ENCODE measurements around the gene TMEM151A. TPM values are rescaled to one million over a fixed set of nuclear protein-coding genes. Genes with fewer than 3 reads are reported as not detected.

Gene TMEM151A
- total RNA-seq, 1 donor from 2014 or later, result not detected

GRCh38 chr11:66288671-66289547 lies 2.8 kb upstream of the TMEM151A start, which contains the start of gene YIF1A:
TSS of gene YIF1A (minus strand) at chr11:66289143. CDS start at chr11:66288985, 158 bp downstream.
- Mint-ChIP-seq H3K4me3 (ENCODE audit: low read depth) (peak within 1 kb of the TSS; percentile 94), H3K4me1 (ENCODE audit: low read depth) (peaks cover 14% of the 10 kb centered on the region), H3K27ac (peak within 1 kb of the TSS; percentile 89), H3K36me3 (ENCODE audit: low read depth) (peaks cover 3% of the 10 kb centered on the region), H3K27me3 (ENCODE audit: low read depth) (peaks cover 28% of the 10 kb centered on the region), H3K9me3 (no peaks in the 10 kb centered on the region)
- peak; percentile 99 for DNase-seq (ENCODE audit: low spot score)
- intact Hi-C loops (cut with micrococcal nuclease), result loop anchor here (1.0 kb wide), 2 partner anchors 21 to 23 kb away; partner anchors contain the start of gene RAB1B

- peak overlapping the region; percentile 94 for H3K4me3 Mint-ChIP-seq (ENCODE audit: low read depth)
- peak; percentile 83 for DNase-seq (ENCODE audit: low spot score)
- H3K9me3 Mint-ChIP-seq, result no peaks in the 10 kb centered on the region
- peak overlapping the region; percentile 88 for H3K27ac Mint-ChIP-seq
- H3K4me1 Mint-ChIP-seq (ENCODE audit: low read depth), result peaks cover 14% of the 10 kb centered on the region
- peaks cover 3% of the 10 kb centered on the region for H3K36me3 Mint-ChIP-seq (ENCODE audit: low read depth)
- peaks cover 30% of the 10 kb centered on the region for H3K27me3 Mint-ChIP-seq (ENCODE audit: low read depth)
- intact Hi-C loops (cut with micrococcal nuclease), result loop anchor here (1.0 kb wide), 2 partner anchors 21 to 23 kb away; partner anchors contain the start of gene RAB1B
Observed at GRCh38 chr11:66289548-66290329, 2.0 kb upstream of the TMEM151A start.

GRCh38 chr11:66290330-66290621 lies 1.4 kb upstream of the TMEM151A start:
- no peak for DNase-seq (ENCODE audit: low spot score)
- Mint-ChIP-seq H3K4me1 (ENCODE audit: low read depth) (peaks cover 14% of the 10 kb centered on the region), H3K9me3 (no peaks in the 10 kb centered on the region), H3K27ac (no peak overlapping the region), H3K27me3 (ENCODE audit: low read depth) (peaks cover 30% of the 10 kb centered on the region), H3K4me3 (ENCODE audit: low read depth) (peak overlapping the region; percentile 94), H3K36me3 (ENCODE audit: low read depth) (peaks cover 3% of the 10 kb centered on the region)
- intact Hi-C loops (cut with micrococcal nuclease), result no loop called here

- Mint-ChIP-seq H3K9me3 (no peaks in the 10 kb centered on the region), H3K27me3 (ENCODE audit: low read depth) (peaks cover 30% of the 10 kb centered on the region), H3K4me3 (ENCODE audit: low read depth) (no peak overlapping the region), H3K4me1 (ENCODE audit: low read depth) (peaks cover 14% of the 10 kb centered on the region), H3K36me3 (ENCODE audit: low read depth) (peaks cover 3% of the 10 kb centered on the region), H3K27ac (no peak overlapping the region)
- intact Hi-C loops (cut with micrococcal nuclease), result no loop called here
- DNase-seq (ENCODE audit: low spot score), result no peak
Observed at GRCh38 chr11:66291303-66291705, 390 bp upstream of the TMEM151A start.

GRCh38 chr11:66292543-66293332 lies 1.0 kb downstream of the TMEM151A start:
- DNase-seq (ENCODE audit: low spot score), result no peak
- no peak overlapping the region for H3K4me3 Mint-ChIP-seq (ENCODE audit: low read depth)
- no peaks in the 10 kb centered on the region for H3K9me3 Mint-ChIP-seq
- peaks cover 9% of the 10 kb centered on the region for H3K4me1 Mint-ChIP-seq (ENCODE audit: low read depth)
- H3K36me3 Mint-ChIP-seq (ENCODE audit: low read depth), result no peaks in the 10 kb centered on the region
- no peak overlapping the region for H3K27ac Mint-ChIP-seq
- H3K27me3 Mint-ChIP-seq (ENCODE audit: low read depth), result peaks cover 30% of the 10 kb centered on the region
- intact Hi-C loops (cut with micrococcal nuclease), result no loop called here

- peaks cover 30% of the 10 kb centered on the region for H3K27me3 Mint-ChIP-seq (ENCODE audit: low read depth)
- H3K27ac Mint-ChIP-seq, result no peak overlapping the region
- no peak overlapping the region for H3K4me3 Mint-ChIP-seq (ENCODE audit: low read depth)
- no peaks in the 10 kb centered on the region for H3K36me3 Mint-ChIP-seq (ENCODE audit: low read depth)
- peaks cover 9% of the 10 kb centered on the region for H3K4me1 Mint-ChIP-seq (ENCODE audit: low read depth)
- no peaks in the 10 kb centered on the region for H3K9me3 Mint-ChIP-seq
- intact Hi-C loops (cut with micrococcal nuclease), result no loop called here
- no peak for DNase-seq (ENCODE audit: low spot score)
Observed at GRCh38 chr11:66293352-66293751, 1.7 kb downstream of the TMEM151A start.

GRCh38 chr11:66293777-66294625 lies 2.3 kb downstream of the TMEM151A start:
- peaks cover 9% of the 10 kb centered on the region for H3K4me1 Mint-ChIP-seq (ENCODE audit: low read depth)
- intact Hi-C loops (cut with micrococcal nuclease), result no loop called here
- H3K9me3 Mint-ChIP-seq, result no peaks in the 10 kb centered on the region
- no peaks in the 10 kb centered on the region for H3K36me3 Mint-ChIP-seq (ENCODE audit: low read depth)
- DNase-seq (ENCODE audit: low spot score), result no peak
- H3K27me3 Mint-ChIP-seq (ENCODE audit: low read depth), result peaks cover 30% of the 10 kb centered on the region
- no peak overlapping the region for H3K27ac Mint-ChIP-seq
- no peak overlapping the region for H3K4me3 Mint-ChIP-seq (ENCODE audit: low read depth)

- peaks cover 5% of the 10 kb centered on the region for H3K4me1 Mint-ChIP-seq (ENCODE audit: low read depth)
- H3K4me3 Mint-ChIP-seq (ENCODE audit: low read depth), result no peak overlapping the region
- H3K27me3 Mint-ChIP-seq (ENCODE audit: low read depth), result peaks cover 28% of the 10 kb centered on the region
- H3K36me3 Mint-ChIP-seq (ENCODE audit: low read depth), result no peaks in the 10 kb centered on the region
- no peaks in the 10 kb centered on the region for H3K9me3 Mint-ChIP-seq
- no peak for DNase-seq (ENCODE audit: low spot score)
- intact Hi-C loops (cut with micrococcal nuclease), result no loop called here
- H3K27ac Mint-ChIP-seq, result no peak overlapping the region
Observed at GRCh38 chr11:66294626-66295620, 3.2 kb downstream of the TMEM151A start.

GRCh38 chr11:66297610-66298009 lies 5.9 kb downstream of the TMEM151A start:
- H3K4me3 Mint-ChIP-seq (ENCODE audit: low read depth), result no peak overlapping the region
- no peaks in the 10 kb centered on the region for H3K9me3 Mint-ChIP-seq
- no peak for DNase-seq (ENCODE audit: low spot score)
- H3K36me3 Mint-ChIP-seq (ENCODE audit: low read depth), result no peaks in the 10 kb centered on the region
- H3K4me1 Mint-ChIP-seq (ENCODE audit: low read depth), result no peaks in the 10 kb centered on the region
- H3K27me3 Mint-ChIP-seq (ENCODE audit: low read depth), result peaks cover 12% of the 10 kb centered on the region
- intact Hi-C loops (cut with micrococcal nuclease), result no loop called here
- H3K27ac Mint-ChIP-seq, result no peak overlapping the region

GRCh38 chr11:66299186-66299585 lies 7.5 kb downstream of the TMEM151A start:
- Mint-ChIP-seq H3K4me1 (ENCODE audit: low read depth) (no peaks in the 10 kb centered on the region), H3K9me3 (no peaks in the 10 kb centered on the region), H3K27me3 (ENCODE audit: low read depth) (peaks cover 2% of the 10 kb centered on the region), H3K4me3 (ENCODE audit: low read depth) (no peak overlapping the region), H3K36me3 (ENCODE audit: low read depth) (no peaks in the 10 kb centered on the region), H3K27ac (no peak overlapping the region)
- DNase-seq (ENCODE audit: low spot score), result no peak
- intact Hi-C loops (cut with micrococcal nuclease), result no loop called here

GRCh38 chr11:66302656-66303055 lies 11.0 kb downstream of the TMEM151A start:
- H3K27ac Mint-ChIP-seq, result no peak overlapping the region
- no peaks in the 10 kb centered on the region for H3K27me3 Mint-ChIP-seq (ENCODE audit: low read depth)
- no peaks in the 10 kb centered on the region for H3K9me3 Mint-ChIP-seq
- no peak overlapping the region for H3K4me3 Mint-ChIP-seq (ENCODE audit: low read depth)
- DNase-seq (ENCODE audit: low spot score), result no peak
- intact Hi-C loops (cut with micrococcal nuclease), result no loop called here
- H3K4me1 Mint-ChIP-seq (ENCODE audit: low read depth), result no peaks in the 10 kb centered on the region
- H3K36me3 Mint-ChIP-seq (ENCODE audit: low read depth), result no peaks in the 10 kb centered on the region

All from activated T-helper 2 cell treated with anti-CD3 and anti-CD28 coated beads, Interferon-gamma antibody, Interleukin-2, Interleukin-4, amounts not matched to agents 10 μg/mL and 5 μg/mL and 100 μg/mL, durations not matched to agents 14 hours and 24 hours and 36 hours (primary cell).